ELR (cell line): Measurements from ENCODE around the gene SLC13A3.

Source experiments
- DNase-seq: peaks from one replicate; pipeline ENCODE4 v3.0.0-alpha.2; 2015; ENCODE audit warnings: low read depth

The SLC13A3 gene

GRCh38 chr20:46605978-46606816 is 45.1 kb downstream of the SLC13A3 start:
- no peak for DNase-seq

DNA sequence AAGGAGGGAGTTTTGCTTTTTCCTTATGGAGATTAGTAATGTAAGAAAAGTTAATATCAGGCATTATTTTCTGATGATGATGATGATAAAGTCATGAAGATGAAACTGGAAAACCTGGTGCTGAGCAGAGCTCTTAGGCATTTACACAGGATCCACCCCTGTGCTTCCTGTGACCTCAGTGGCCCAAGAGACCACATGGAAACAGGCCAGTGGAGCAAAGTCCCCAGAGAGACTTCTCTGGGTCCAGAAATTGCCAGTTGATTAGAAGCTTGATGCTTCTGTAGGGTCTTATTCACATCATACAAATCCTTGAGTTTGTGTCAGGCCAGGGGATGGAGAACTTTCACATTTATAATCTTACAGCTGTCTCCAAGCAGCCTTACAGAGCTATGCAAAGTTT is 46.1 kb downstream of the SLC13A3 start:
- no peak for DNase-seq

- no peak for DNase-seq
Observed at GRCh38 chr20:46604551-46605133, 46.6 kb downstream of the SLC13A3 start.

DNA sequence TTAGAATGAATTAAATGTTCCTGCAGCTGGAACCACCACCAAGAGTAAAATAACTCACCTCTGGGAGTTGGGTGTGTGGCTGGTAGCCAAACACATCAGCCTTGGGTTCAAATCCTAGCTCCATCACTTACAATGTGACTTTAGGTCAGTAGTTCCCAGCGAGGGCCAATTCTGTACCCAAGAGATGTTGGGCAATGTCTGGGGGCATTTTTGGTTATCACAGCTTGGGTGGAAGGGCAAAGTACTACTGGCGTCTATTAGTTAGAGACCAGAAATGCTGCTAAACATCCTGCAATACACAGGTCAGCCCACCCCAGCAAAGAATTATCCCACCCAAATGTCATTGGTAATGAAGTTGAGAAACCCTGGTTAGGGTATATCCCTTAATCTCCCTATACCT is 48.8 kb downstream of the SLC13A3 start:
- no peak for DNase-seq

DNA sequence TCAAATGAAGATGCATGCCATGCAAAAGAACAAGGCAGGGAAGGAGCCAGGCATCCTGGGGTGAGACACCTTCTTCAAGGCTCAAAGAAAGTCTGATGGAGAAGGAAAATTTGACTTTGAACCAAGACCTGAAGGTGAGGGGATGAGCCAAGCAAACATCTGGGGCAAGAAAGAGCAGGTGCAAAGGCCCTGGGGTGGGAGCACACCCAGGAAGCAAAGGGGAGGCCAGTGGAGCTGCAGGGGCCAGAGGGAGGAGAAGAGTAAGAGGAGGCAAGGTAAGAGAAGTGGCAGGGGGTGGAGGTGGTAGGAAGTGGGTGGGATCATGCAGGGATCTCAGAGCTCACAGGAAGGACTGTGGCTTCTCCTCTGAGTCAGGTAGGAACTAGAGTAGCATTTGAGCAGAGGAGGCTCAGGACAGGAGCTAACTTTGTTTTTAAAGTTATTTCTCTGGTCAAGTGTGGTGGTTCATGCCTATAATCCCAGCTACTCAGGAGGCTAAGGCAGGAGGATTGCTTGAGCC is 49.6 kb downstream of the SLC13A3 start:
- DNase-seq, result no peak

- DNase-seq, result no peak
Observed at GRCh38 chr20:46600286-46600752, 50.9 kb downstream of the SLC13A3 start.

GRCh38 chr20:46599227-46599987 is 51.9 kb downstream of the SLC13A3 start:
- DNase-seq, result no peak

DNA sequence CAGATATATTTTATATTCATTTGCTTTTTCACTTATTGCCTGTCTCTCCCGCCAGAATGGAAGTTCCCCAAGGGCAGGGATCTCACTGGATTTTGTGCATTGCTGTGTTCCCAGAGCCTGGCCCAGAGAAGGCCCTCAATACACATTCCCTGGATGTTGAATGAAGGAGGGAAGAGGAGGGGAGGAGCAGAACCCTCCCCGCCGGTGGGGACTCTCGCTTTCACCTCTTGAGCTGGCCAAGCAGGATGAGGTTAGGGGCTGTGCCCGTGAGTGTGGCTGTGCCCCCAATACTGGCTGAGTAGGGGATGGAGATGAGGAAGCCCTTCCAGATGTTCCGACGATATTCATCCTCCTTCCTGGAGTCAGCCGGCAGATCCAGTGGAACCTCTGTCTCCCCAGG is 55.3 kb downstream of the SLC13A3 start:
- no peak for DNase-seq

DNA sequence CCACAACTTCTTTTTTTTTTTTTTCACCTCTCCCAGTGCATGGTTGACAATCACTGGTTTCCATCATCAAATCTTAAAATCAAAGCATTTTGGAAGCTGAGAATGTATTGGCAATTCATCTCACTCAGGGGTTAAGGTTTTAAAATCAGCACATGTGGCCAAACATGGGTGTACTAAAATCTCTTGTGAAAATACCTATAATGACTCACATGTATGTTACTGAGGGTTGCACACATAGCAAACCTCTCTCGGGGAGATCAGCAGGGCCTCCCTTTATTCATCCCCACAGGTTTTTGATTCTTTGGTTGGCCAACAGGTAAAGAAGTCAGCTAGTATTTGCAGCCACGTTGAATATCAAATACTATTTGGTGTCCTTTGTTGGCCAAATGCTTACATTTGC is 56.5 kb downstream of the SLC13A3 start:
- no peak for DNase-seq

GRCh38 chr20:46592580-46593362 is 58.5 kb downstream of the SLC13A3 start:
- DNase-seq, result peak; percentile 26

DNA sequence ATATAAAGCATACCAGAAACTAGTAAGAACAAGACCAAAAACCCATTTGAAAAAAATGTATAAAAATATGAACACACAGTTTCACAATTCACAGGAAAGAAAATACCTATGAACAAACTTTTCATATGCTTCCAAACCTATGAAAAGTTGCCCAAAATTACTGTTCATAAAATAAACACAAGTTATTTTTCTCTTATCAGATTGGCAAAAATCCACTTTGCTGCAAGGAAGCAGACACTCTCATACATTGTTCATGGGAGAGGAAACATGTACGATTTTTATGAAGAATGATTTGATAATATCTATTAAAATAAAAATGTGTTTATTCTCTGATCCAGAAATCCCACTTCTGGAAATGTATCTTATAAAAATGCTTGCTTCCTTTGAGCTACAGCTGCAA is 60.8 kb downstream of the SLC13A3 start:
- DNase-seq, result no peak

- DNase-seq, result no peak
Observed at GRCh38 chr20:46588532-46589511, 62.4 kb downstream of the SLC13A3 start.

GRCh38 chr20:46587986-46588385 is 63.3 kb downstream of the SLC13A3 start:
- DNase-seq, result no peak

GRCh38 chr20:46586724-46587123 is 64.5 kb downstream of the SLC13A3 start:
- DNase-seq, result no peak

DNA sequence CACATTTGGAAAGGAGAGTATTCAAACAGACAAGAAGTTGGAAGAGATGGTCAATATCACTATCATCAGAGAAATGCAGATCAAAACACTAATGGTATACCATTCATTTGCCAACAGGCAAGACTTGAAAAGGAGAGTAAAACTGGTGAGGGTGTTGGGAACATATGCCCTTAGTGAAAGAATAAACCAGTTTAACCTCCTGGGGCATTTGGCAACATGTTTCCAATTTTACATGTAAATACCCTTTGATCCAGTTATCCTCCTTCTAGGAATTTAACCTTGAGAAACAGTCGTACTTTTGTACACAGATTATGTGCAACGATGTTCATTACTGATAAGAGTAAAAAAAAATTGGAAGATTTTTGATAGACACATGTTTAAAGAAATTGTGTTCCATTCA is 66.8 kb downstream of the SLC13A3 start:
- no peak for DNase-seq

GRCh38 chr20:46583411-46584214 is 67.6 kb downstream of the SLC13A3 start:
- DNase-seq, result no peak

DNA sequence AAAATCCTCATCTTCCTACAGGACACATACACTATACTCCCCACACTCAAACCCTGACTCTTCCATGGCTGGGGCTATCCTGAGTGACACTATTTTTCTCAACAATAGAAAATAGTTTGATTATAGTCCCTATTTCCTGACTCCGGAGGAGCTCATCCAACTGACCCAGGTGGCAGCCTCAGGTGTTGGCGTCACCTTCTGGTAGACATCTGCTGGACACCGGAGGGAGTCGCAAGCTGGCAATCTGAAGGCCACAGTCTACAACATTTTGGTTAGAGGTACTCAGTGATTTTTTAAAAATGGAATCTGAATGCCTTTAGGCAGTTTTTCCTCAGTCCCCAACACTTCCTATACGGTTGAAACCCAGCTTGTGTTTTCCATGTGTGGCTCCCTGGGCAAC is 68.6 kb downstream of the SLC13A3 start:
- DNase-seq, result no peak

DNA sequence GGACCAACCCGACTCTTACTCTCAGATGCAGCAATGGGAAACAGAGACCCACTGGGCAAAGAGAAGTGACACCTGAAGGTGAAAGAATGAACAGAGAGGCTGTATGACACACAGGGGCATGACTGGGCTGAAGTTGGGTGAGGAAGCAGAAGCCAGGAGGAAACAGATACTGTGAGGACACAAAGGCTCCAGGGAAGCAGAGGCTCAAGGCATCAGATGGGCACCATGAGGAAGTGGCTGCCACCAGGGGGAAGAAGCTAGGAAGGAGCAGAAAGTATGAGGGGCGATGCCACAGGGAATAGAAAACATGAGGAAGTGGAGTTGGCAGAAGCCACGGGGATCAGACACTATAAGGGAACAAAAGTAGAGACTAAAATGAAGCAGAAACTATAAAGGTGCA is 69.9 kb downstream of the SLC13A3 start:
- no peak for DNase-seq

DNA sequence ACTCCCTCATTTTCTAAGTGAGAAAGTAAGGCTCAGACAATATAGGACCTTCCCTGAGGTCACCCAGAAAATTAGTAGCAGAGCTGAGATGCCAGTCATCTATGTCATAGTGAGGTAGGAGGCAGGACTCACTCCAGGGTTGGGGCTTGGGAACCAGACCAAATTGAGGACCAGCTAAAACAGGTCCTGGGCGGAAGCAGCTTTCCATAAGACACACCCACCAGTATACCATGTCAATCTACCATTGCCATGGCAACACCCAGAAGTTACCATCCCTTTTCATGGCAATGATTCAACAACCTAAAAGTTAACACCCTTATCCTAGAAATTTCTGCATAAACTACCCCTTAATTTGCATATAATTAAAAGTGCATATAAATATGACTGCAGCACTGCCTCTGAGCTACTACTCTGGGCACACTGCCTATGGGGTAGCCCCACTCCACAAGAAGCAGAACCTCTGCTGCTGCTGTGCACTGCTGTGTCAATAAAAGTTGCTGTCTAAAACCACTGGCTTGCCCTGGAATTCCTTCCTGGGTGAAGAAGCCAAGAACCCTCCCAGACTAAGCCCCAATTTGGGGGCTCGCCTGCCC is 70.5 kb downstream of the SLC13A3 start:
- no peak for DNase-seq
